DMS153 treated with DMSO at 0.1 percent for 48 hours (cell line): ENCODE data around the gene SLC34A3.
A peak's percentile ranks its signal among the peaks of the same experiment; 100 is the strongest.

Experiments used
- DNase-seq: peaks from one replicate; lab custom pipeline; 2025; ENCODE audit not compliant: unreplicated experiment; lab: John Stamatoyannopoulos, UW

Gene SLC34A3

GRCh38 chr9:137230705-137231371, at the start of gene SLC34A3:
Gene SLC34A3 (plus strand): TSS chr9:137230901. CDS start chr9:137231703, 802 bp downstream.
- DNase-seq: no peak

GRCh38 chr9:137181680-137182079, 49.0 kb upstream of the SLC34A3 start:
- no peak for DNase-seq

GRCh38 chr9:137182836-137183235, 47.9 kb upstream of the SLC34A3 start:
- DNase-seq: no peak

GRCh38 chr9:137183980-137184595, 46.6 kb upstream of the SLC34A3 start:
- no peak for DNase-seq

GRCh38 chr9:137184881-137185660, 45.6 kb upstream of the SLC34A3 start:
- DNase-seq: no peak

GRCh38 chr9:137185921-137186320, 44.8 kb upstream of the SLC34A3 start:
- no peak for DNase-seq

GRCh38 chr9:137186385-137186784, 44.3 kb upstream of the SLC34A3 start:
- DNase-seq: no peak

- no peak for DNase-seq
These were observed 43.3 kb upstream of the SLC34A3 start for GRCh38 chr9:137187386-137187785.

- DNase-seq: no peak
These were observed 42.6 kb upstream of the SLC34A3 start for GRCh38 chr9:137188086-137188489.

GRCh38 chr9:137188490-137189296, 42.0 kb upstream of the SLC34A3 start, which contains the start of the genes ANAPC2 and SSNA1:
Gene ANAPC2 (minus strand): TSS chr9:137188560. CDS start chr9:137188532, 28 bp downstream.
Gene SSNA1 (plus strand): TSS chr9:137188676. CDS start chr9:137188727, 51 bp downstream.
- peak; percentile 79 for DNase-seq

GRCh38 chr9:137189297-137190295, 41.1 kb upstream of the SLC34A3 start:
- no peak for DNase-seq

- no peak for DNase-seq
These were observed 40.3 kb upstream of the SLC34A3 start for GRCh38 chr9:137190315-137190856.

GRCh38 chr9:137191245-137191644, 39.5 kb upstream of the SLC34A3 start:
- DNase-seq: no peak

GRCh38 chr9:137191691-137192447, 38.8 kb upstream of the SLC34A3 start:
- DNase-seq: no peak

- no peak for DNase-seq
These were observed 38.3 kb upstream of the SLC34A3 start for GRCh38 chr9:137192448-137192780.

- no peak for DNase-seq
These were observed 37.8 kb upstream of the SLC34A3 start for GRCh38 chr9:137192859-137193258.

- DNase-seq: no peak
These were observed 36.9 kb upstream of the SLC34A3 start for GRCh38 chr9:137193771-137194170.

- DNase-seq: no peak
These were observed 36.3 kb upstream of the SLC34A3 start for GRCh38 chr9:137194388-137194787.

- DNase-seq: peak; percentile 78
These were observed 35.8 kb upstream of the SLC34A3 start for GRCh38 chr9:137194909-137195308.
